Fibroblast of gingiva (primary cell): ENCODE results near the gene PLXNA2.
A peak's percentile ranks its signal among the peaks of the same experiment; 100 is the strongest.

ENCODE experiments used
- DNase-seq: peaks from one replicate; pipeline ENCODE4 v3.0.0-alpha.2; 2011; ENCODE audit warnings: low read depth

The PLXNA2 gene

GRCh38 chr1:207998691-207999090, 245.5 kb downstream of the PLXNA2 start:
- no peak for DNase-seq

GRCh38 chr1:207997486-207998268, 246.5 kb downstream of the PLXNA2 start:
- peak; percentile 59 for DNase-seq

- DNase-seq = no peak
Measured at GRCh38 chr1:207996636-207997035, 247.5 kb downstream of the PLXNA2 start.

GRCh38 chr1:207995576-207995975, 248.6 kb downstream of the PLXNA2 start:
- no peak for DNase-seq

- DNase-seq = no peak
Measured at GRCh38 chr1:207993477-207994445, 250.4 kb downstream of the PLXNA2 start.

- no peak for DNase-seq
Measured at GRCh38 chr1:207992677-207993236, 251.4 kb downstream of the PLXNA2 start.

GRCh38 chr1:207991583-207992026, 252.6 kb downstream of the PLXNA2 start:
- no peak for DNase-seq

- no peak for DNase-seq
Measured at GRCh38 chr1:207990876-207991582, 253.2 kb downstream of the PLXNA2 start.

GRCh38 chr1:207990455-207990854, 253.7 kb downstream of the PLXNA2 start:
- DNase-seq = no peak

- no peak for DNase-seq
Measured at GRCh38 chr1:207988326-207989165, 255.6 kb downstream of the PLXNA2 start.

GRCh38 chr1:207987164-207987563, 257.0 kb downstream of the PLXNA2 start:
- DNase-seq = no peak

- DNase-seq = no peak
Measured at GRCh38 chr1:207985996-207986395, 258.2 kb downstream of the PLXNA2 start.

- DNase-seq = no peak
Measured at GRCh38 chr1:207984831-207985572, 259.2 kb downstream of the PLXNA2 start.

- no peak for DNase-seq
Measured at GRCh38 chr1:207983044-207983635, 261.0 kb downstream of the PLXNA2 start.

- DNase-seq = no peak
Measured at GRCh38 chr1:207981976-207982375, 262.2 kb downstream of the PLXNA2 start.

- no peak for DNase-seq
Measured at GRCh38 chr1:207978441-207978840, 265.7 kb downstream of the PLXNA2 start.

GRCh38 chr1:207977876-207978275, 266.3 kb downstream of the PLXNA2 start:
- no peak for DNase-seq

- no peak for DNase-seq
Measured at GRCh38 chr1:207973898-207974568, 270.2 kb downstream of the PLXNA2 start.

- no peak for DNase-seq
Measured at GRCh38 chr1:207972337-207972736, 271.8 kb downstream of the PLXNA2 start.
